RWPE1 (cell line): Measurements from ENCODE around the gene RPP40.

Experiments
- CTCF ChIA-PET: fragments of 350-600 bp; sonication (Branson Sonifier 250); formaldehyde crosslinking; extraction: SDS; loops from one replicate; lab custom pipeline; 2021; lab: Yijun Ruan, JAX
- POLR2A ChIA-PET: fragments of 400-600 bp; formaldehyde crosslinking; extraction: SDS; loops from one replicate; lab custom pipeline; 2020; ENCODE audit warnings: antibody characterized with exemption; ENCODE audit not compliant: low non-redundant PET; lab: Yijun Ruan, JAX
- DNase-seq: peaks from one replicate; pipeline ENCODE4 v3.0.0; 2012; ENCODE audit warnings: low spot score
- H3K27ac ChIP-seq: fragments of 450-650 bp; 2 replicates; pipeline ENCODE4 v1.5.1; 2017
- CTCF ChIP-seq: fragments of 450-650 bp; conservative IDR thresholded peaks from 2 replicates; pipeline ENCODE4 v1.5.1; 2017; ENCODE audit warnings: low read depth, mild to moderate bottlenecking

The RPP40 gene

GRCh38 chr6:5031150-5031549, 27.3 kb upstream of the RPP40 start:
- no peak for TF ChIP-seq CTCF
- H3K27ac ChIP-seq, result no peak overlapping the region
- ChIA-PET CTCF (interaction anchor here (0.6 kb wide), 1 partner anchor 32 kb away, joined by 4 read pairs; no protein-coding TSS in a partner anchor), POLR2A (no interaction called here)
- no peak for DNase-seq

GRCh38 chr6:5030596-5031136, 26.8 kb upstream of the RPP40 start:
- peak; percentile 32; the same call in 1 of the 2 replicates for TF ChIP-seq CTCF

GRCh38 chr6:5029609-5030008, 25.8 kb upstream of the RPP40 start:
- DNase-seq, result no peak
- CTCF ChIA-PET, result interaction anchor here (1.1 kb wide), 1 partner anchor 18 kb away, joined by 4 read pairs; no protein-coding TSS in a partner anchor
- no peak for TF ChIP-seq CTCF
- H3K27ac ChIP-seq, result no peak overlapping the region
- POLR2A ChIA-PET, result no interaction called here

More at GRCh38 chr6:5030596-5031136, 26.8 kb upstream of the RPP40 start:
- H3K27ac ChIP-seq, result no peak overlapping the region
- POLR2A ChIA-PET, result no interaction called here
- CTCF ChIA-PET, result interaction anchor here (0.6 to 1.1 kb wide), 2 partner anchors 19 to 32 kb away, joined by 4 read pairs; no protein-coding TSS in a partner anchor
- peak; percentile 10 for DNase-seq

GRCh38 chr6:5028921-5029320, 25.1 kb upstream of the RPP40 start:
- no peak for DNase-seq
- ChIA-PET CTCF (no interaction called here), POLR2A (no interaction called here)
- no peak for TF ChIP-seq CTCF
- no peak overlapping the region for H3K27ac ChIP-seq

GRCh38 chr6:5028301-5028700, 24.5 kb upstream of the RPP40 start:
- no peak for DNase-seq
- ChIA-PET POLR2A (no interaction called here), CTCF (interaction anchor here (0.7 kb wide), 1 partner anchor 873 kb away, joined by 3 read pairs; no protein-coding TSS in a partner anchor)

More at GRCh38 chr6:5028301-5028700, 24.5 kb upstream of the RPP40 start:
- no peak overlapping the region for H3K27ac ChIP-seq
- TF ChIP-seq CTCF, result no peak
